ENCODE data around the gene KDM8.

KDM8 gene

DNA sequence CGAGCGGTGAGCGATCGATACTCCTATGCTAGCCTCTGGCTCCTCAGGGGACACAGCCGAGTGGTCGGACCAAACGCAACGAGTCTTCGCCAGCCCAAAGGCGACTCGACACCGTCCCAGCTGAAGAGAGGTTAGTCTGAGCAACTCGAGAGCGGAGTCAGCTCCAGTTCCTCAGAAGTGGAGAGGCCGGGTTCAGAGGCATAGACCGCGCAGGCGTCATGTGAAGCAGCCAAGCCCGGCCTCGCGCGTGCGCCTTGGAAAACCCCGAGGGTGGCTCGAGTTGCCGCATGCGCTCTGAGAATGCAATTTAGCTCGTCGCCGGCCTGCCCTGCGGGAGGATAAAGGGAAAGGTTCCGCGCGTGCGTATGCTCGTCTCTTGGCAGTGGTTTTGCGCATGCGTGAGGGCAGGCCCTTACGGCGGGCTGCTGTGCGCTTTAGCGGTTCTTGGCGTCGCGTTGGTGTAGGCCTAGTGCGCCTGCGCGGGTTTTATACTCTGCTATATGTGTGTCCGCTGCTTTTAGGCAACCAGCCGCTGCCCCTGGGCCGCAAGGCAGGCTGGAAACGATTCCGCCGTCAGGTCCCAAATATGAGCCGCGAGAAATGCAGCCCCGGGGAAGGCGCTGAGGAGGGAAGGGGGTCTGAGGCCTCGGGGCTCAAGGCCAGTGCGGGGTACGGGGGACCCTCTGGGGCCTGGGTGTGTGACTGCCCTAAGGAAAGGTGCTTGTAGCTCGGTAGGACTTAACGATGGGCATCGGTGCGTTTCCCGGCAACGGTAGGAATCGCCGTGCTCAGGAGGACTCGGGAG, at the start of gene KDM8:
TSS of gene KDM8 (plus strand) at position 20 of the 805 bp plus-strand sequence. CDS start 6,598 bp downstream, outside the sequence.
- DNase-seq, result peak; percentile 99

DNA sequence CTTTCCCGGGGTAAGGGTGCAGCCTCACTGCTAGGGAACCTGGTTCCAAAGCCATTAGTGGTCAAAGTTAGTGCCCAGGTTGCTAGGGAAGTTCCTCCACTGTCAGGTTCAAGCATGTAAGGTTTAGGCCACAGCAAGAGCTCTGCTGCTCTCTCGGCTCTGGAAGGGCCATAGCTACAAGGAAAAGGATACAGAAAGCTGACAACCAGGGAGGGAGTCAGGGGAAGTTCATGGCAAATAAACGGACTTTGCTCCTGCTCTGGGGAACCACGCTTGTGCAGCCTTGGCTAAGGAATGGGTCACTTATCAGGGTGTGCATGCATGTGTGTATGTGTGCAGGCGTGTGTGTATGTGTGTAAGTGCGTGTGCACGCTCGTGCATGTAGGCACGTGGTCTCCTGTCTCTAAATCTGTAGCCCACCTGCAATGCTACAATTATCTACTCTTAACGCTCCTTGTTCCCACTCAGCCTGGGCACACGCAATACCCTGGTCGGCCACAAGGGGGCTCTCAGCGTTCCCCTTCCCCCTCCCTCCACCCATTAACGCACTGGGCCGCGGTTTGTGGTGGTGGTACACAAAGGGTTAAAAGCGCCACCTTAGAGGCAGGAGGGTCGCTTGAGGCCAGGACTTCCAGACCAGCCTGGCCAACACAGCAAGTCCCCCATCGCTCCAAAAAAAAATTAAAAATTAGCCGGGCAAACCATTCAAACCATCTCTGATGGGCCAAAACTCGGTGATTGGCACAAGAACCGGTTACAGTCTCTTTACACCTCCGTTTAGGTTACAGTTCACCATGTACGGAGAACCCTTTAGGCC, 48.4 kb upstream of the KDM8 start:
- DNase-seq, result peak; percentile 68

DNA sequence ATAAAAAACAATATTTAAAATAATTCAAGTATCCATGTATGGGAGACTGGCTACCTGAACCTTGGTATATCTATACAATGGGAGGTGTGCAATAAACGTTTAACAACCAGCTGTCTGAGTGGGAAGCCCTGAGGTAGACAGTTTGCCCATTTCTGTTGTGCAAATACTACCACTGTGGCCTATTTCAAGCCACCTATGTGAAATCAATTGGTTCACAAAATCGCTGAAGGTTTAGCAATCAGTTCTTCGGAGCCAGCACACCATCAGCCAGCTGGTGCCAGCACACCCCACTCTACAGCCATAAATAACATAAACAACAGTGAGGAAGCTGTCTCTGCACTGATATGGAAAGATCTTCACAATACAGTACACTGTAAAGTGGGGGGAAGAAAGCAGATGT, 46.7 kb upstream of the KDM8 start:
- DNase-seq, result no peak

DNA sequence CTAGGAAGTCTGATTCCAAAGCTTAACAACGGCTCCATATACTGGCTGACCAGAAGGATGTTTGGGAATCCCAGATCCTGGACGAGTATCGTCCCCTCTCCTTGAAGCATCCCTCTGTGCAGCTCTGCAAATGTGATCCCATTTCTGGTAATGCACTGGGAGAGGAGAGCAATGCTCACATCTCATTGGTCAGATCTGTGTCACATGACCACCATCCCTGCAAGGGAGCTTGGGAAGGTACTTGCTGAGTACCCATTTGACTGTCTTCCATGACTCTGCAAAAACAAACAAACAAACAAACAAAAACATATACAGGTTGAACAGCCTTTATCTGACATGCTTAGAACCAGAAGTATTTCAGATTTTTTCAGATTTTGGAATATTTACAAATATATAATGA, 41.9 kb upstream of the KDM8 start:
- no peak for DNase-seq

DNA sequence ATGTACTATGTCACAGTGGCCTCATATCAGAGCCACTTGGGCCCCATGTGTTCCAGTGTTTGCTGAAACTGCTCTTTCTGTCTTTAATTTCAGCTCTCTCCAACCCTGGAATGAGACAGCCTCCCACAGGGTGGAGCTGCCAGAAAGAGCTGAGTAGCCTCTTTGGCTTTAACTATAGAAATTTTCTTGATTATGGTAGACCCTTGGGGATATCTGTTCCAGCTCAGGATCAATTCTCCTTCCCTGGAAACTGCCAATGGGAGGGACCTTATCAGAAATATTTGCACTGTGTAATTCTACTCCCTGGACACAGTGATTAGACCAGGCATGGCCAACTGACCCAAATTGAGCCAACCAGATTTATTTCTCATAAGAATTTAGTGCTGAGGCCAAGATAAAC, 39.0 kb upstream of the KDM8 start:
- DNase-seq, result no peak

DNA sequence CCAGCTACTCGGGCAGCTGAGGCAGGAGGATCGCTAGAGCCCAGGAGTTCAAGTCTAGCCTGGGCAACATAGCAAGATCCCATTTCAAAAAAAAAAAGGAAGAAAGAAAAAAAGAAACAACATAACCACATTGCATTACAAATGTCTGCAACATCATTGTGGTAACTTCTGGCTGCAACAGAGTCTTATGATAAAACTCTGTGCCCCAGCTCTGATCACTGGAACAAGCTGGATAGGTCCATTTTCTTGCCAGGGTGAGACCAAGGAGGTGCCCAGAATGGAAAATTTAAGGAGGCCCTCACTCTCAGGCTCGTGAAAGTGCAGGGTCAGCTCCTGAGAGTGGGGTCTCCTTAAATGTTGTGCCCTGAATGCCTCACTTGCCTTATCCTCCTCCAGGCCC, 37.8 kb upstream of the KDM8 start:
- DNase-seq, result no peak

DNA sequence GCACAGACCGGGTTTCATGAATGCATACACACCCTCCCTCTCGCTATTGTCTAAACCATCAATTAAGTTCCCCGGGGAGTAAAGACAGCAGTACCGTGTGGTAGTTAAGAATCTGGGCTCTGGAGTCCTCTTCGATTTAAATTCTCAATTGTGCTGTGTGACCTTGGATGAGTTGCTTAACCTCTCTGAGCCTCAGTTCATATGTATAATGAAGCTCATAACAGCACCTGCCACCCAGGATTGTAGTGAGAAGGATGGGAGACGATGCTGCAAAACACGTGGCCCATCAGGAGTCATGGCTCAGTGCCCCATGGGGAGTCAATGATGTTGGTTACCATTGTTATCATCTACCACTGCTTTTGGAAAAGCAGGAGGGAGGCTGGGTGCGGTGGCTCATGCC, 34.5 kb upstream of the KDM8 start:
- DNase-seq, result no peak

DNA sequence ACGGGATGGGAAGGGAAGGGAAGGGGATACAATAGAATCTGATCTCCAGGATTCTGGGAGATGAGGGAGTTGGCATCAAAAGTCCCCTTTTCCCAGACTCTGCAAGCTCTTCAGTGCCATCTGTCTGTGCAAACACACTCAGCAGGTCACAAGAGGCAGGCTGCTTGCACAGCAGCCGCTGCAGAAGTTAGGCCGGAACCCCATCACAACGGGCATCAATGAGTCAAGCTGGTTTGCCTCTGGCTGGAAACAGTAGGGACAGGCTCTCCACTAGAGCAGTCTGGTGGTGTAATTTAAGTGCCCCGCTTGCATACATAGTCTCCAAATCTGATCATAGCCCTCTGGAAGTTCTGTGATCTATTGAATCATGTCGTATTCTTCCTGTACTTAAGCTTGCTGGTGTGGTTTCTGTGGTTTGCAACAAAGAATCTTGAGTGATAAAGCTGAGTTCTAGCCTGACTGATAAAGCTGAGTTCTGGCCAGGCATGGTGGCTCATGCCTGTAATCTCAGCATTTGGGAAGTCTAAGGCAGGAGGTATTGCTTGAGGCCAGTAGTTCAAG, 33.7 kb upstream of the KDM8 start:
- peak; percentile 27 for DNase-seq

DNA sequence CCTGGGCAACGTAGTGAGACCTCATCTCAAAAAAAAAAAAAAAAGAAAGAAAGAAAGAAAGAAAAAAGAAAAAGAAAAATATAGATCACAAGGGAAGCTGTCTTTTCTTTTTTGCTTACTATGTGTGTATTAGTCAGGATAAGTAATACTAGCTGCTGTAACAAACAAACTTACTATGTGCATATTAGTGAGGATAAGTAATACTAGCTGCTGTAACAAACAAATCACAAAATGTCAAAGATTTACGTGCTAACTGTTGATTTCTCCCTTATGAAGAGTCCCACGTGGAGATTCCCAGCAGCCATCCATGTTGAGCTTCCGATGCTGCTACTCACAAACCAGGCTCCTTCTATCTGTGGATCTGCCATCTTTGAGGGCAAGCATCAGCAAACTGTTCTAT, 31.7 kb upstream of the KDM8 start:
- DNase-seq, result no peak

DNA sequence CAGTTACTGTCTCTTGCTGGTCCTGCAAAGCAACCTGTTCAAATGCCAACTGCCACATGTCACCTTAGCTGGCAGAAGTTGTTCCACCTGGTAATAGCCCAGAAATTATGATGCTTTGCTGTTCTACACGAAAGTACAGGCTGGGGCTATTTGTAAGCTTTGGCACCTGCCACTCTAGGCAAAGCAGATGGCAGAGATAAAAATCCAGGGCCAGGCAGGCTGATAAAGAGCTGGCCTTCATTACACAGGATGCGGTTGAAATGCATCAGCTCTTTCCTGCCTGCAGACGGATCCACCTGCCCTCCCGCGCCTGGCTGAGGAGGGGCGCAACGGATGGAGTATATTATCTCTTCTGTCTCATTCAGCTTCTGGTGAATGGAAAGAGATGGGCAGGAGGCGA, 29.3 kb upstream of the KDM8 start:
- DNase-seq, result peak; percentile 27

DNA sequence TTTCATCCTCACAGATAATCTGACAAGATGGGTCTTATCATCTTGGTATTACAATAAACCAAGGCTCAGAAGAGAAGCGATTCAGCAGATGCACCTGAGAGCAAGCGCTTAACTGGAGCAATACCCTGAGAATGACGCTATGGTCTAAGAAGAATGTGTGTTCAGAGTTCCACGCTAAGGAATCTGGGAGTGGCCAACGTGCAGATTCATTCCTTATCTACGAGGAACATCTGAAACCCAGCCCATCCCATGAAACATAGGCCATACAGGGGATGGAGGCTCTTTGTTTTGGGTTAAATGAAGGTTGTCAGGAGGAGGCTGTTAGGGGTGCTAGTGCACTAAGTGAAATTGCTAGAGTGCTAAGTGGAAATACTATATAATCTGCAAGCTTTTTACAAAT, 28.5 kb upstream of the KDM8 start:
- no peak for DNase-seq

DNA sequence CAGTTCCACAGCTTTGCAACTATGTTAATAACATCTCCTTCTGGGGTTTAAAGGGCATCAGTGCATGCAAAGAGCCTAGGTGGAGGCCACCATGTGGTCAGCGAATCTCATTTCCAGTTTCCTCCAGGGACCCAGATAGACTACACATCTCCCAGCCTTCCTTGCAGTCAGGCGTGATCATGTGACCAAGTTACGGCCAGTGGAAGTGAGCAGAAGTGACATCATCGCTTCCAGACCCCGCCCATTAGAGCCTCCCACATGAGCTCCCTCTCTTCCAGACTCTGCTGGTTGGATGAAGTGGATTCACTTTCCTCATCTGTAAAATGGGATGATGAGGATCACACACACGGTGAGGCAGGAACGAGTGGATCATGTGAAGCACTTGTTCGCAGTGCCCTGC, 27.4 kb upstream of the KDM8 start:
- no peak for DNase-seq

DNA sequence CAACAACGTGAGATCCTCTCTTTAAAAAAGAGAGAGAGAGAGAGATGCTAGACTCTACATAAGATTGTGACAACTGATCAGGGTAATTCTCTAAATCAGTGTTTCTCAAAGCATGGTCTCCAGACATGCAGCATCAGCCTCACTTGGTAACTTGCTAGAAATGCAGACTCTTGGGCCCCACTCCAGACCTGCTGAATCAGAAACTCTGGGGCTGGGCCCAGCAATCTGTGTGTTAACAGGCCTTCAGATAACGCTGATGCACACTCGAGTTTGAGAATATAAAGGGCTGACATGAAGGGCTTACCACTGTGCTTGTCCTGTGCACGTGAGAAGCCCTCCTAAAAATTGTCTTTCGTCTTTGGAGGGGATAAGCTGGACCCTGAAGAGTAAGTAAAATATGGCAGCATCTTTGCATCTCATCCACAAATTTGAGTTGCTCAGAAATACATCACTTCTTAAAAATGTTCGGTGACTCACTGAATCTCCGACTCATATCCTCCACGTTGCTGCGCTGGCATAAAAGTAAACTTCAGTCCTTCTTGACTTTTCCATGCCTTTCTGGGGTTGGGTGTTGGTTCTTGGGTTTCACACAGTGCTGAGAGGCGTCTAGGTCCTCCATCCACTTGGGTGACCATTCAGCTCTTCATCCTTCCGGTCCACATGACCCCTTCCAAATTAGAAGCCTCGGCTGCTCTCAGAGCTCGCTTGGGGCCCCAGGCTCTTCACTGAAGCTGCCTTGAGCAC, 26.1 kb upstream of the KDM8 start:
- DNase-seq, result peak; percentile 35

DNA sequence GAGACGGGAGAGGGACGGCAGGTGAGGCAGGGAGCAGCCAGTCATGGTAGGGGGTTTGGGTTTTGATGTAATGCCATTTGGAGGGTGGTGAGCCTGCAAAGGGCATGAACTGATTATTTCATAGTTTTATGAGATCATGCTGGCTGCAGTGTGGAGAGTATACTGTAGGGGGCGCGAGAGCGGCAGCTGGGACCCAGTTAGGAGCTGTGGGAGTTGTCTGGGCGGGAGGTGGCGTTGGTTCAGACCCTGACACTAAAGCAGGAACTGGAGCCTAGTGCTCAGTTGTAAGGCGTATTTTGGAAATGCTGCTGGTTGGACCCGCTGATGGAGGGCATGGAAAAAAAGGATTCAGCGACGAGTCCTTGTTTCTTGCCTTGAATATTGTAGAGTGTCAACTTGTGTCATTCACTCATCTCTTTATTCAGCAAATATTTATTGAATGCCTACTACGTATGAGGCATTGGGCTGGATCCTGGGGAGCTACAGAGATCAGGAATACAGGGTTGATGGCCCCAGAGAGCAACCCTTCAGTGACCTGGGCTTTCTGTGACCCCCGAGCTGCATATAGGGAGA, 23.7 kb upstream of the KDM8 start:
- peak; percentile 86 for DNase-seq

DNA sequence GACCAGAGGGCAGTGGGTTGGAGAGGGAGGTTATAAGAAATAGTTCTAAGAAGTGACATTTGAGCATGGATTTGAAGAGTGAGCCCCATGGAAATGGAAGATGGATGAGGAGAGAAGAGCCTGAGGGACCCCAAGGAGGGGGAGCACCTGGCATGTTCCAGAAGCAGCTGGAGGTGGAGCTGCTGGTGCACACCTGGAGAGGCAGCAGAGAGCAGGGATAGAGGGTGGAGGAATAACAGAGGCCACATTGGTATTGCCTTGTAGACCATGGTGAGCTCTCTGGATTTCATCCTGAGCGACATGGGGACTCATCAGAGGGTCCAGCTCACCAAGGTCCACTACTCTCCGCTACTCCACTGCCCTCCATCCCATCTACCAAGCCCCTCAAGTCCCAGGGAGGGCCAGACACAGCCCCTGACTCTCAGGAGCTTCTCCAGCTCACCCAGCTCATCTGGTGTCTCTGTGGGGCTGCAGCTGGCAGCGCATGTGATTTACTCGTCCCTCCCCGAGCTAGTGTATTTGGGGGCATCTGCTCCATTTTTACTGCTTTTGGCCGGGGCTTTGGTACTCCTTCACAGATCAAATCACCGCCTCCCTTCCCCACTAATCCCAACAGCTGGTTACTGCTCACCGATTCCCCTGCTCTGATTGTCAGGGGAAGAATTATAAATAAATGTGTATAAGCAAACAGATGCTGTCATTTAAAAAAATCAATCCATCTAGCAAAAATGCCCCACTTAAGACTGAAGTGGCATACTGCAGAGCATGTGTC, 22.1 kb upstream of the KDM8 start:
- no peak for DNase-seq

DNA sequence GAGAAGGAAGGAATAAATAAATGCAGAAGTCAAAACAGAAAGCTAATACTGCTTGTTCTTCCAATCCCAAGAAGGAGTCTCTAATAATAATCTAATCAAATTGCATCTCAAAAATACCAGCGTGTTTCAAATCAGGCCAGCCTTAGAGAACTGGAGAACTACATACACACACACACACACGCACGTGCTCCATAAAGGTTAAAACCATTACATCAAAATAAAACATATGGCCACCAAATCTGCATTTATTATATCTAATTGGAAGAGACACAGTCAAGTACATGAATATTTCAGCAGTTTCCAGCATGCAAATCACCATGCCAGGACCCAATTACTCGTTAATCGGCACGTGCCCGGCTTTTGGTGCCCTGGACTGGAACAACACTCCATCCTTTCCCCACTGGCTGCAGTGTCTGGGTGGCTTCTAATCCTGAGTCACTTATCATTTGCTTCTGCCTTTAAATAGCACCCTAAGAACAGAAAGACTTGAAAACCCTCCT, 20.4 kb upstream of the KDM8 start:
- DNase-seq, result no peak

DNA sequence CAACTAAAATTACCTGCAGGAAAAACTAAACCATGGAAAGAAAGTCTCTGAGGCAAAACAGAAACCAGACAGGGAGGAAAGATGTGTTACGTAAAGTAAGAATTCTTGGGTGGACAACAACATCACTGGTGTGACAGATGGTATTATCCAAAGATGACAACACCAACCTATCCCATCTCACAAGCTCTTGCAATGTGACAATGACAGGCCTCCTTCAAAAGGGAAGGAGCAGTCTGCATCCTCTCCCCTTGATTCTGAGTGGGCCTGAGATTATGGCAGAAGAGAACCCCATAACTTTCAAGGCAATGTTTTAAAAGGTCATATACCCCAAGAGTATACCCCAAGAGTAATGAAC, 17.6 kb upstream of the KDM8 start:
- DNase-seq, result no peak

DNA sequence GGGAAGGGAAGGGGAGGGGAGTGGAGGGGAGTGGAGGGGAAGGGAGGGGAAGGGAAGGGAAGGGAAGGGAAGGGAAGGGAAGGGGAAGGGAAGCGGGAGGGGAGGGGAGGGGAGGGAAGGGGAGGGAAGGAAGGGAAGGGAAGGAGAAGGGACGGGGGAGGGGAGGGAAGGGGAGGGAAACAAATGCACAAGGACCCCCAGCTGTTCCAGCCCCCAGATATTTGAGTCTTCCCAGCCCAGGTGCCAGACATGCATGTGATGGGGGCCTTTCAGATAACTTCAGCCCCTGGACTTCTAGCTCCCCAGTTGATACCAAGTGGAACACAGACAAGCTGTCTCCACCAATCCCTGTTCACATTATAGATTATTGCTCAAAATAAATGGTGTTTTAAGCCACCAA, 14.7 kb upstream of the KDM8 start:
- no peak for DNase-seq

DNA sequence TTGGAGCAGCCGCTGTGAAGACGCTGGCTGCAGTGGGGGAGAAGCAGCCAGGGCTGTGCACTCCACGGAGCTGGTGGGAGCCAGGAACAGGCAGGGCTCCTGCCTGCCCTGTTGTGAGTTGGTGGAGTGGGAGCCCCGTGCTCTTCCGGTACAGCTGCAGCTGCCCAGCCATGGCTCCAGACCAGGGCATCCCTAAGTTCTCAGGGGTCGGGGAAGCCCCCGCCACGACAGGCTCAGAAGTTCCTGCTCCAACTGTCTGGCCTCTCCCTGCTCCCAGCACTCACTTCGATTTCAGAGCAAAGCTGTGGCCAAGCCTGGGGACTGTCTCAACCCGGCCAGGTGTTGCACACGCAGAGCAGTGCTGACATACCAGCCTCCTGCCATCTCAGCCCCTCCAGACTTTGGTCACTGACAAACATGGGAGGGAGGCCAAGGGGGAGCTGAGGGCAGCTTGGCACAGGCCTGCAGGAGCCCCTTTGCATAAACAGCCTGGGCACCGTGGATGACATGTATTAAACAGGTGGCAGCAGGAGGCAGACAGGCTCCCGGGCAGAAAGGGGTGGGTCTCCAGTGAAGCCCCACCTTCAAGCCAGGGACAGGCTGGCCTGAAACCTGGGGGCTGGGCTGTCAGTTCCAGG, 13.9 kb upstream of the KDM8 start:
- no peak for DNase-seq

DNA sequence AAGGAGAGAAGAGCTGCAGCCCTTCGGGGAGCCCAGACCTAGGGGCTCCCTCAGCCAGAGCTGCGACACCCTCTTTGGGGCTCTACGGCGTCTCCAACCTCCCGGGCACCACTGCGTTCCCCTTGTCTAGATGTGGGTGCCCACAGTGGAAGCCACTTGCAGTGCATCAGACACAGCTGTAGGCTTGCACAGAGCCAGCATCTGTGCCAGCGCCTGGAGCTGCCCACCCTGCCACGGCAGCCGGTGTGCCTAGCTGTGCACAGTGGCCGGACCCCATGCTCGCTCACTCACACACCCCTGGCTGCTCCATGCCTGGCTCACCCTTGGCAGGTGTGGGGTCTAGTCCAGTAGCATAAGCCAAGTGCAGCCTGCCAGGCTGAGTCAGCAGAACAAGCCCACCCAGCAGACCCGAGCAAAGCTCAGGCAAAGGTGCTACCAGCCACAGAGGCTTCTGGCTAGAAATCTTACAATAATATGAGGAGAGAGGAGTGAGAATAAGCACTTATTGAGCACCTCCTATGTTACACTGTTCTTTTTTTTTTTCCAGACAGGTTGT, 12.9 kb upstream of the KDM8 start:
- no peak for DNase-seq

DNA sequence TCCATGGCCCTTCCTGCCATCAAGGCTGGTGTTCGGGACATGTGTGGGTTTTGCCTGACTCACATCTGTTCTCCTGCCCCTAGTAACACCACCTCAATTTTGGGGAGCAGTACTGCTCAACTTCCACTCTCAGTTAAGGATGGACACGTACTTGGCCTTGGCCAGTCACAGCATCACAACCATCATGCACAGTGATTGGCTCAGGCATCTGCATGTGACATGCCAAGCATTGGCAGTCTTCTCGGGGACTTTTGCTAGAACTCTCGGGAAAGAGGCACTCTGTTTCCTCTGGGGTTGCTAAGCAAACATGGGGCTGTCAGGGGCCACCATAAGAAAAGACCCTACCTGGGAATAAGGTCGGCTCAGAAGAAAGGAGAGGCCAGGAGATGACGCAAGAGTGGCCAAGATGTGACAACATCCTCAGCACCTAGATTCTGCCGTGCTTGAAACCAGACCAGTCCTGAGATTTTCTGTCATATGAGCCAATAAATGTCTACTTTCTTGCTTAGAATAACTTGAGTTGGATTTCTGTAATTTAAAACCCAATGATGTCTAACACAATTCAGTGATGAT, 11.9 kb upstream of the KDM8 start:
- no peak for DNase-seq
